Measurements from ENCODE around the gene JAK1.

JAK1 gene

DNA sequence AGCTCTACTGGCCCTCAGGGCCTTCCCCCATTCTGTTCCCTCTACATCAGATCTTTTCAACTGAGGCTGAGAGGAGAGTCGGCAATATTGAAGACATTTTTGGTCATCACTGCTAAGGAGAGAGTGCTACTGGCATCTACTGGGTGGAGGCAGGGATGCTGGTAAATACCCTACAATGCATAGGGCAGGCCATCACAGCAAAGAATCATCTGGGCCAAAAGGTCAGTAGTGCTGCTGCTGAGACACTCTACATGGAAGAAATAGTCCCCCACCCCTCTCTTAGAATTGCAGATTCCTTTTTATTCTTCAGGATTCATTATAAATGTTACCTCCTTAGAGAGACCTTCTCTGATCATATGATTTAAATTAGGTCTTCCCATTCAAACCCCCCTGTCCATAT is 94.3 kb downstream of the JAK1 start:
- TF ChIP-seq EGR1 (IDR thresholded peaks at IDR 0.05) (no peak), ZBTB7A (IDR thresholded peaks at IDR 0.05; ENCODE audit: low read depth) (no peak), YY1 (IDR thresholded peaks at IDR 0.05; ENCODE audit: low read depth) (no peak), TEAD4 (IDR thresholded peaks at IDR 0.05) (no peak), CREB1 (IDR thresholded peaks at IDR 0.05; ENCODE audit: low read depth) (no peak), FOXM1 (IDR thresholded peaks at IDR 0.05; ENCODE audit: borderline replicate concordance, low read depth) (no peak), EP300 (IDR thresholded peaks at IDR 0.05; ENCODE audit: borderline replicate concordance) (no peak), TAF1 (IDR thresholded peaks at IDR 0.05; ENCODE audit: low read depth) (no peak), NFIC (IDR thresholded peaks at IDR 0.05) (no peak), TCF12 (IDR thresholded peaks at IDR 0.05; ENCODE audit: low read depth) (no peak), CEBPB (IDR thresholded peaks at IDR 0.05) (no peak)
- TF ChIP-seq, protein P1, sequence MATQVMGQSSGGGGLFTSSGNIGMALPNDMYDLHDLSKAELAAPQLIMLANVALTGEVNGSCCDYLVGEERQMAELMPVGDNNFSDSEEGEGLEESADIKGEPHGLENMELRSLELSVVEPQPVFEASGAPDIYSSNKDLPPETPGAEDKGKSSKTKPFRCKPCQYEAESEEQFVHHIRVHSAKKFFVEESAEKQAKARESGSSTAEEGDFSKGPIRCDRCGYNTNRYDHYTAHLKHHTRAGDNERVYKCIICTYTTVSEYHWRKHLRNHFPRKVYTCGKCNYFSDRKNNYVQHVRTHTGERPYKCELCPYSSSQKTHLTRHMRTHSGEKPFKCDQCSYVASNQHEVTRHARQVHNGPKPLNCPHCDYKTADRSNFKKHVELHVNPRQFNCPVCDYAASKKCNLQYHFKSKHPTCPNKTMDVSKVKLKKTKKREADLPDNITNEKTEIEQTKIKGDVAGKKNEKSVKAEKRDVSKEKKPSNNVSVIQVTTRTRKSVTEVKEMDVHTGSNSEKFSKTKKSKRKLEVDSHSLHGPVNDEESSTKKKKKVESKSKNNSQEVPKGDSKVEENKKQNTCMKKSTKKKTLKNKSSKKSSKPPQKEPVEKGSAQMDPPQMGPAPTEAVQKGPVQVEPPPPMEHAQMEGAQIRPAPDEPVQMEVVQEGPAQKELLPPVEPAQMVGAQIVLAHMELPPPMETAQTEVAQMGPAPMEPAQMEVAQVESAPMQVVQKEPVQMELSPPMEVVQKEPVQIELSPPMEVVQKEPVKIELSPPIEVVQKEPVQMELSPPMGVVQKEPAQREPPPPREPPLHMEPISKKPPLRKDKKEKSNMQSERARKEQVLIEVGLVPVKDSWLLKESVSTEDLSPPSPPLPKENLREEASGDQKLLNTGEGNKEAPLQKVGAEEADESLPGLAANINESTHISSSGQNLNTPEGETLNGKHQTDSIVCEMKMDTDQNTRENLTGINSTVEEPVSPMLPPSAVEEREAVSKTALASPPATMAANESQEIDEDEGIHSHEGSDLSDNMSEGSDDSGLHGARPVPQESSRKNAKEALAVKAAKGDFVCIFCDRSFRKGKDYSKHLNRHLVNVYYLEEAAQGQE (IDR thresholded peaks at IDR 0.05; ENCODE audit: low read depth), result no peak
- TF ChIP-seq, protein P2, sequence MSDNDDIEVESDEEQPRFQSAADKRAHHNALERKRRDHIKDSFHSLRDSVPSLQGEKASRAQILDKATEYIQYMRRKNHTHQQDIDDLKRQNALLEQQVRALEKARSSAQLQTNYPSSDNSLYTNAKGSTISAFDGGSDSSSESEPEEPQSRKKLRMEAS (IDR thresholded peaks at IDR 0.05), result no peak
- TF ChIP-seq, protein P3, sequence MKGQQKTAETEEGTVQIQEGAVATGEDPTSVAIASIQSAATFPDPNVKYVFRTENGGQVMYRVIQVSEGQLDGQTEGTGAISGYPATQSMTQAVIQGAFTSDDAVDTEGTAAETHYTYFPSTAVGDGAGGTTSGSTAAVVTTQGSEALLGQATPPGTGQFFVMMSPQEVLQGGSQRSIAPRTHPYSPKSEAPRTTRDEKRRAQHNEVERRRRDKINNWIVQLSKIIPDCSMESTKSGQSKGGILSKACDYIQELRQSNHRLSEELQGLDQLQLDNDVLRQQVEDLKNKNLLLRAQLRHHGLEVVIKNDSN (IDR thresholded peaks at IDR 0.05), result no peak

DNA sequence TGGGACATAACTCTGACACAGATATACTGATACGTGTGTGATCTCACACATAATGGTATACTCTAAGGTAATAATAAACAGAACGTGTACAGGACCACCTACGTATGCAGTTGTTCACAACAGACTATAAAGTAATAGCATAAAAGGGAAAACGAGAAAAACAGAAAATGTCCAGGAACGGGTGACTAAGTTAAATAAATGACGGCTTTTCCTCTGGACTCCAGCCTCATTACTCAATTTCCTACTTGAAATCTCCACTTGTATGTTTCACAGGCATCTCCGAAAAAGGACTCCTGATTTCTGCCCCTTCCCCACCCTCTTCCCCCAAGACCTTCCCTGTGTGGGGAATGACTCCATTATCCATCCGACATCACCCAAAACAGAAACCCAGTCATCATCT is 95.1 kb downstream of the JAK1 start:
- TF ChIP-seq FOXM1 (IDR thresholded peaks at IDR 0.05; ENCODE audit: borderline replicate concordance, low read depth) (no peak), CREB1 (IDR thresholded peaks at IDR 0.05; ENCODE audit: low read depth) (no peak), ZBTB7A (IDR thresholded peaks at IDR 0.05; ENCODE audit: low read depth) (no peak), EGR1 (IDR thresholded peaks at IDR 0.05) (no peak), RAD21 (IDR thresholded peaks at IDR 0.05; ENCODE audit: low read depth) (no peak), YY1 (IDR thresholded peaks at IDR 0.05; ENCODE audit: low read depth) (no peak), EP300 (IDR thresholded peaks at IDR 0.05; ENCODE audit: borderline replicate concordance) (no peak), CEBPB (IDR thresholded peaks at IDR 0.05) (no peak)
- TF ChIP-seq, protein P1 (IDR thresholded peaks at IDR 0.05; ENCODE audit: low read depth), result no peak
- TF ChIP-seq, protein P2 (IDR thresholded peaks at IDR 0.05), result no peak

DNA sequence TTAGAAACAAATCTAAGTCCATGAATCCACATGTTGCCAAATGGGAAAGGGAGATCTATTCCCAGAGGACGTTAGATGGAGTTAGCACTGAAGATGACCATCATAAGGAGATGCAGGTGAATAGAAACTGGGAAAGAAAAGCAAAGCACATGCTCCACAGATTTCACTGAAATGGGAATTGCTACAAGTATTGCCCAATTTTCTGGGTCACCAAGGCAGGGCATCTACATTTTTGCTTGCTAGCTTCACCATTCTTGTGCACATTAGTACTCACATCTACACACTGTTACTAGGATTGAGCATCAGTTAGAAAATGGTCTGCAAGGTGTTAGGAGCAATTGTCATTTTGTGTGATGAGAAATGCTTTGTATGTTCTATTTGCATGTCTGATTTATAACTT is 99.1 kb downstream of the JAK1 start:
- TF ChIP-seq, protein P2 (IDR thresholded peaks at IDR 0.05), result no peak
- TF ChIP-seq TEAD4 (IDR thresholded peaks at IDR 0.05), result no peak
- TF ChIP-seq ZBTB7A (IDR thresholded peaks at IDR 0.05; ENCODE audit: low read depth), result no peak
- TF ChIP-seq, protein P1 (IDR thresholded peaks at IDR 0.05; ENCODE audit: low read depth), result no peak
- no peak for TF ChIP-seq RAD21 (IDR thresholded peaks at IDR 0.05; ENCODE audit: low read depth)
- TF ChIP-seq FOXM1 (IDR thresholded peaks at IDR 0.05; ENCODE audit: borderline replicate concordance, low read depth), result no peak
- TF ChIP-seq NFIC (IDR thresholded peaks at IDR 0.05), result no peak
- TF ChIP-seq CREB1 (IDR thresholded peaks at IDR 0.05; ENCODE audit: low read depth), result no peak
- TF ChIP-seq TCF12 (IDR thresholded peaks at IDR 0.05; ENCODE audit: low read depth), result no peak
- TF ChIP-seq EGR1 (IDR thresholded peaks at IDR 0.05), result no peak
- TF ChIP-seq EP300 (IDR thresholded peaks at IDR 0.05; ENCODE audit: borderline replicate concordance), result no peak
- TF ChIP-seq, protein P3 (IDR thresholded peaks at IDR 0.05), result no peak
- no peak for TF ChIP-seq TAF1 (IDR thresholded peaks at IDR 0.05; ENCODE audit: low read depth)
- TF ChIP-seq YY1 (IDR thresholded peaks at IDR 0.05; ENCODE audit: low read depth), result no peak
- TF ChIP-seq CEBPB (IDR thresholded peaks at IDR 0.05), result no peak

DNA sequence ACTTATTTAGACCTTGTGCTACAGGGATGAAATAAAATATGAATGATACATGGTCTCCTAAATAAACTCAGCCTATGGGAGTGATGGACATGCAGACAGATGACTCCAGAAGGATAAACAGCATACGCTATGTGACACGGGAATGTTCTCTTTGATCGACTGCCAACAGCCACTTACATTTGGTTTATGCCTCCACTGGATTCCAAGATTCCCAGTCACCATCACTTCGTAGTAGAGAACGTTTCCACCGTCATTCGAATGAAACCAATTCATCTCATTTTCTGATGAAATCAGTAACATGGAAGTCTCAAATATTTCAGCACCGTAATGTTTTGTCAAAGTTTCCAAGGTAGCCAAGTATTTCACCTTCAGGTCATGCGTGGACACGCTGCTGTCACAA is 99.7 kb downstream of the JAK1 start:
- TF ChIP-seq ZBTB7A (IDR thresholded peaks at IDR 0.05; ENCODE audit: low read depth) (no peak), EP300 (IDR thresholded peaks at IDR 0.05; ENCODE audit: borderline replicate concordance) (no peak), CEBPB (IDR thresholded peaks at IDR 0.05) (no peak), FOXM1 (IDR thresholded peaks at IDR 0.05; ENCODE audit: borderline replicate concordance, low read depth) (no peak), TEAD4 (IDR thresholded peaks at IDR 0.05) (no peak), CREB1 (IDR thresholded peaks at IDR 0.05; ENCODE audit: low read depth) (no peak), EGR1 (IDR thresholded peaks at IDR 0.05) (no peak), NFIC (IDR thresholded peaks at IDR 0.05) (no peak), TCF12 (IDR thresholded peaks at IDR 0.05; ENCODE audit: low read depth) (no peak)
- TF ChIP-seq, protein P1 (IDR thresholded peaks at IDR 0.05; ENCODE audit: low read depth), result no peak

Data from Ishikawa (cell line).